DOHH2 (cell line): ENCODE results near the gene ZNF385B.
A peak's percentile ranks its signal among the peaks of the same experiment; 100 is the strongest.

ENCODE experiments used
- H3F3A ChIP-seq: fragments of 200-600 bp; sonication (generic), shearing (Covaris generic); 2 replicates; pipeline ENCODE4 v1.6.0; 2016; ENCODE audit warnings: antibody characterized with exemption, mild to moderate bottlenecking; ENCODE audit not compliant: control insufficient read depth, insufficient read depth
- H3K27ac ChIP-seq: fragments of 200-600 bp; sonication (generic); 2 replicates; pipeline ENCODE4 v1.5.1; 2014; ENCODE audit warnings: low read depth, mild to moderate bottlenecking, low read length, moderate library complexity
- H3K27me3 ChIP-seq: fragments of 200-600 bp; sonication (generic); 2 replicates; pipeline ENCODE4 v1.6.1; 2014; ENCODE audit warnings: mild to moderate bottlenecking, low read length, mixed read lengths; ENCODE audit not compliant: control insufficient read depth
- H3K36me3 ChIP-seq: fragments of 200-600 bp; sonication (generic); 2 replicates; pipeline ENCODE4 v1.6.1; 2014; ENCODE audit warnings: mild to moderate bottlenecking, low read length, moderate library complexity, mixed read lengths; ENCODE audit not compliant: control insufficient read depth
- H3K4me1 ChIP-seq: fragments of 200-600 bp; sonication (generic); 2 replicates; pipeline ENCODE4 v1.6.1; 2014; ENCODE audit warnings: mild to moderate bottlenecking, low read length, mixed read lengths; ENCODE audit not compliant: control insufficient read depth
- H3K4me2 ChIP-seq: fragments of 200-600 bp; sonication (generic); 2 replicates; pipeline ENCODE4 v1.6.0; 2014; ENCODE audit warnings: mild to moderate bottlenecking, low read length, moderate library complexity
- H3K4me3 ChIP-seq: fragments of 200-600 bp; sonication (generic); 2 replicates; pipeline ENCODE4 v1.5.1; 2014; ENCODE audit warnings: mild to moderate bottlenecking, low read length, mixed read lengths
- H3K79me2 ChIP-seq: fragments of 200-600 bp; sonication (generic); 2 replicates; pipeline ENCODE4 v1.6.1; 2014; ENCODE audit warnings: mild to moderate bottlenecking, low read length, mixed read lengths; ENCODE audit not compliant: control insufficient read depth
- H3K9me2 ChIP-seq: fragments of 200-600 bp; sonication (generic); replicated peaks from 2 replicates; pipeline ENCODE4 v1.6.1; 2014; ENCODE audit warnings: mild to moderate bottlenecking, low read length, mixed read lengths; ENCODE audit not compliant: control insufficient read depth
- H3K9me3 ChIP-seq: fragments of 200-600 bp; sonication (generic); 2 replicates; pipeline ENCODE4 v1.6.1; 2014; ENCODE audit warnings: antibody characterized with exemption, low read length, mixed read lengths; ENCODE audit not compliant: control insufficient read depth, insufficient read depth
- H4K20me1 ChIP-seq: fragments of 200-600 bp; sonication (generic); 2 replicates; pipeline ENCODE4 v1.6.0; 2014; ENCODE audit warnings: low read depth, mild to moderate bottlenecking, antibody characterized with exemption, low read length, moderate library complexity; ENCODE audit not compliant: control insufficient read depth, insufficient read depth
- CTCF ChIP-seq: fragments of 200-600 bp; sonication (generic); IDR thresholded peaks from one replicate; pipeline ENCODE4 v1.5.1; 2014; ENCODE audit warnings: antibody characterized with exemption, mild to moderate bottlenecking, low read depth, low read length; ENCODE audit not compliant: poor library complexity, severe bottlenecking
- EZH2phosphoT487 ChIP-seq: fragments of 200-600 bp; sonication (generic); IDR thresholded peaks from 2 replicates; pipeline ENCODE4 v1.6.1; 2017; ENCODE audit warnings: borderline replicate concordance, mild to moderate bottlenecking, antibody characterized with exemption, low read length, moderate library complexity, mixed read lengths

The ZNF385B gene

DNA sequence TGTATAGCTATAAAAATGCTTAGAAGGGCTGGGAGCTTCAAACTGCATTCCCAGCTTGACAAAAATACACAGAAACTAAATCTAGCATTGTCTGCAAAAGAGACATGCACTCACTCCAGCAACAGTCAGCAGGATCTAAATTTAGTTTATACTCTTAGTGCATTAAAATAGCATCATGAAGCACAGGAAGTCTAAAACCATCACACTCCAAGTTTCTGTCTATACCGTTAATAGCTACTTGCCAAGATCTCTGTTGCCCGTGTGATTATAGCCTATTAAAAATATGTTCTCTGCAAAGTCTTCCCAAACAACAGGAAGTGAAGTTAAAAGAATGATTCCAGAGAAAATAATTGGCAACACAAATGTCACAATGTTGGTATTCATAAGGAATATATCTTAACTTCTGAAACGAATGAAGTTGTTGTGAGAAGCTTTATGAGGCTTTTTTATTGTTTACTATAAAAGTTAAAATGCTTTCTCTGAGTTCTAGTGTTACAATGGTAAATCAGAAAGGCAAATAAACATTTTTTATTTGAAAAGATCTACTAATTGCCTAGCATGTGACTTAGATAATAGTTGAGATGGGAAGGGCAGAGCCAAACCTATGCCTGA lies 184.2 kb downstream of the ZNF385B start:
- H3K4me1 ChIP-seq: peaks cover 36% of the 10 kb centered on the region
- H3K9me2 ChIP-seq: no peaks in the 10 kb centered on the region
- H3K9me3 ChIP-seq: no peaks in the 10 kb centered on the region
- no peak overlapping the region for H3K4me3 ChIP-seq
- no peaks in the 10 kb centered on the region for H4K20me1 ChIP-seq
- H3F3A ChIP-seq: no peaks in the 10 kb centered on the region
- H3K27ac ChIP-seq: no peak overlapping the region
- no peaks in the 10 kb centered on the region for H3K79me2 ChIP-seq
- 0 out of 2 replicates have a peak overlapping the region, but pooled peaks have one; percentile 9 for H3K4me2 ChIP-seq
- no peak for TF ChIP-seq CTCF
- TF ChIP-seq EZH2phosphoT487: no peak
- no peaks in the 10 kb centered on the region for H3K36me3 ChIP-seq
- no peaks in the 10 kb centered on the region for H3K27me3 ChIP-seq

GRCh38 chr2:179675435-179675834 lies 186.0 kb downstream of the ZNF385B start:
- Histone ChIP-seq H3K4me1 (peaks cover 30% of the 10 kb centered on the region), H3K36me3 (no peaks in the 10 kb centered on the region)

DNA sequence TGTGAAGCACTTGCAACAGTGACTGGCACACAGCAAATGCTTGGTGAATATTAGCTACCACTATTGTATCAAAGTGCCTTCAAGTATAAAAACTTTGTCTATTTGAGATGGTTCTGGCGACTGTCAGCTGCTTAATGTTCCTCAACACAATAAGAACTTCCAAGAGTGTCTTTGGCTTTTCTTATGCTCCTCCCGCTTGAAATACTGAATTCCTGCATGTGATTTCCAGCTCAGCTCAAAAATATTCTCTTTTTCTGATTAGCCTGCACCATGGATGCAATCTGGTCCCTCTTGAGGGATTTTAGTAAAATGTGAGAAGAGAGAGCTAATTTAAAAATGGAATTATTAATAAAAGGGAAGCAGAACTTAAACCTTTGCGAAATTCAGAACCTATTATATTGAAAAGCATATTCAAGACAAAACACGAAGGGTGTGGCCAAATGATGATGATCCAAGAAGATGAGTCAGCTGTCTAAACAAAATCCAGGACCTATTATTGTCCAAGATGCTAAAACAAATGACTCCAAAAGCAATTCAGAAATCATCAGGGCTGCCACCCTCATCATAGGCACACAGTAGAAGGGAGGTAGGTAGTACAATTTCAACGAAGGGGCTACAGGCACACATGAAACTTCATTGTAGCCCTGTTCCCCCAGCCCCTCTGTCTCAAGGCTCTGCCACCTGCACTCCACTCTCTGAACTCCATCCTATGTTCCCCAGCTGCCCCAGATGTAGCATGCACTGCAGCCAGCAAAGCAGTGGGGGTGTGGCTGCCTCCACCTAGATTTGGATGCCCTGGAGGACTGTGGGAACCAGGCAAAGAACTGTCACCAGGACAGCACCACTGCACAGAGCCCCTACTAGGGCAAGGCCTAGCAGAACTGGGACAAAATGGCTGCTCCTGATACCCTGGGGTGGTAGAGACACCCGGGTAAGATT lies 190.1 kb downstream of the ZNF385B start:
- TF ChIP-seq EZH2phosphoT487 (no peak), CTCF (no peak)
- no peaks in the 10 kb centered on the region for H3K79me2 ChIP-seq
- H3K4me2 ChIP-seq: no peak overlapping the region
- no peak overlapping the region for H3K4me3 ChIP-seq
- no peaks in the 10 kb centered on the region for H3K36me3 ChIP-seq
- no peaks in the 10 kb centered on the region for H3K9me2 ChIP-seq
- no peak overlapping the region for H3K27ac ChIP-seq
- H3F3A ChIP-seq: no peaks in the 10 kb centered on the region
- no peaks in the 10 kb centered on the region for H3K27me3 ChIP-seq
- H3K9me3 ChIP-seq: no peaks in the 10 kb centered on the region
- no peaks in the 10 kb centered on the region for H4K20me1 ChIP-seq
- no peaks in the 10 kb centered on the region for H3K4me1 ChIP-seq

More at GRCh38 chr2:179675435-179675834, 186.0 kb downstream of the ZNF385B start:
- TF ChIP-seq EZH2phosphoT487: no peak
- TF ChIP-seq CTCF: no peak
- H3K9me3 ChIP-seq: no peaks in the 10 kb centered on the region
- H3K4me3 ChIP-seq: no peak overlapping the region
- no peaks in the 10 kb centered on the region for H3K9me2 ChIP-seq
- no peaks in the 10 kb centered on the region for H3K27me3 ChIP-seq
- no peaks in the 10 kb centered on the region for H3K79me2 ChIP-seq
- no peak overlapping the region for H3K27ac ChIP-seq
- H3K4me2 ChIP-seq: no peak overlapping the region
- no peaks in the 10 kb centered on the region for H3F3A ChIP-seq
- no peaks in the 10 kb centered on the region for H4K20me1 ChIP-seq
